H4 (cell line): ENCODE measurements around the gene SYCE3. TPM values are rescaled to one million over a fixed set of nuclear protein-coding genes. Genes with fewer than 3 reads are reported as not detected.
"Not testable (repeated sequence)": the region's sequence is repeated elsewhere in the genome, so short reads cannot be mapped to it uniquely, and the experiment has no call there.

Experiments
- DNase-seq: peaks from one replicate; pipeline ENCODE4 v3.0.0-alpha.2; 2015; ENCODE audit warnings: low spot score
- total RNA-seq: library from RNA; depleted of rRNA; stranded (reverse); fragments of >200 nt; shearing (Covaris generic); gene quantifications from 2 replicates; pipeline ENCODE4 v1.2.3, GENCODE V29; 2014

SYCE3 gene
- total RNA-seq, 1 experiment from 2014 or later, result not detected

DNA sequence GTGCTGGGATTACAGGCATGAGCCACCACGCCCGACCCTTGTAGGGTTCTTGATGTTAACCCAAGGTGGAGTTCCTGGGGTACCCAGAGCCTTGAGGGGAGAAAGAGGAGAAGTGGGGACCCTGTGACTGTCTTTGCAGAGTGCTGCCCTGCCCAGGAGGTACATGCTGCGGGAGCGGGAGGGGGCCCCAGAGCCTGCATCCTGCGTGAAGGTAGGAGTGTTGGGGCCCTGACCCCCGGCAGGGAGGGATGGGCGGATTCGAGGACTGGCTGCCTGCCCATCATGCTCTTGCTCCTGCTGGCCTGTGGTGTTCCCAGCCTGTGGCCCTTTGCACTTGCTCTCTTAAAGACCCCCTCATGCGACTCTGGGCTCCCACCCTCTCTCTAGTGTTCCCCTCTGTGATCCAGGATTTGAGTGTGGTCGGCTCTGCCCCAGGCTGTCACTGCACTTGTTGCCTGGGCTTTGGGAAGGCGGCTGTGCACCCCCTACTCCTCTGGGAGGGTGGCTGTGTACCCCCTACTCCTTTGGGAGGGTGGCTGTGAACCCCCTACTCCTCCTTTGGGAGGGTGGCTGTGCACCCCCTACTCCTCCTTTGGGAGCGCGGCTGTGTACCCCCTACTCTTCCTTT is 41.8 kb downstream of the SYCE3 start:
- DNase-seq, result no peak

DNA sequence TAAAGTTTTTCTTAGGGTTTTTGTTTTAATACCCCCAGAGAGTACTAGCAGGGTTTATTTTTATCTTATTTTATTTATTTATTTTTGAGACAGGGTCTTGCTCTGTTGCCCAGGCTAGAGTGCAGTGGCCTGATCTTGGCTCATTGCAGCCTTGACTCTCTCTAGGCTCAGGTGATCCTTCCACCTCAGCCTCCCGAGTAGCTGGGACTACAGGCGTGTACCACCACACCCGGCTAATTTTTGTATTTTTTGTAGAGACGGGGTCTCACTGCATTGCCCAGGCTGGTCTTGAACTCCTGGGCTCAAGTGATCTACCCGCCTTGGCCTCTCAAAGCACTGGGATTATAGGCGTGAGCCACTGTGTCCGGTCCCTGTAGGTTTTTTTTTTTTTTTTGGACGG is 42.5 kb downstream of the SYCE3 start:
- DNase-seq, result not testable (repeated sequence)

DNA sequence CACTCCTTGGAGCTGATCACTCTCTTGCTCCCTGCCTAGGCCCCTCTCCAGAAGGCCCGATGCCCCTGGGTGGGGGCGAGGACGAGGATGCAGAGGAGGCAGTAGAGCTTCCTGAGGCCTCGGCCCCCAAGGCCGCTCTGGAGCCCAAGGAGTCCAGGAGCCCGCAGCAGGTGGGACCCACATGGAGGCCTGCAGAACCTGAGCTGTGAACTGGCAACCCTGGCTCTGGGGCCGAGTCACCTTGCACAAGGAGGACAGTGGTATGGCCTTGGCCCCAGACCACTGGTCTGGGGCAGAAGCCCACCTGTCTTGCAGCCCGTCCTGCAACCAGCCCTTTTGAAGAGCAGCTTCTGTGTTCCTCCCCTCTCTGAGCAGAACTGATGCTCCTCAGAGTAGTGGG is 43.6 kb downstream of the SYCE3 start:
- no peak for DNase-seq

DNA sequence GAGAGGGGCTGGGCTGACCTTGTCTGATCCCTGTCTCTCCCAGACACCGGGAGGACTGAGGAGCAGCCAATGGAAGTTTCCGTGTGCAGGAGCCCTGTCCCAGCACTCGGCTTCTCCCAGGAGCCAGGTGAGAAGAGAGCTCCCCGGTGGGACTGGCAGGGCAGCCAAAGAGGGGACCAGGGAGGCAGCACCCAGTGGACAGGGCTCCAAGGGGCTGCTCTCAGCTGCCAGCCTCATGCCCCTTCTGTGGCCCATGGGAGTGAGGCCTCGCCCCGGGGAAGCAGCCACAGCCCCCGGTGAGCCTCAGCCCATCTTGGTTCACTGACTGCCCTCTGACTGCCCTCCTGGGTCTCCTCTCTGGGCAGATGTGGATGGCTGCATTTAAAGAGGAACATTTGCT is 44.1 kb downstream of the SYCE3 start:
- DNase-seq, result no peak

DNA sequence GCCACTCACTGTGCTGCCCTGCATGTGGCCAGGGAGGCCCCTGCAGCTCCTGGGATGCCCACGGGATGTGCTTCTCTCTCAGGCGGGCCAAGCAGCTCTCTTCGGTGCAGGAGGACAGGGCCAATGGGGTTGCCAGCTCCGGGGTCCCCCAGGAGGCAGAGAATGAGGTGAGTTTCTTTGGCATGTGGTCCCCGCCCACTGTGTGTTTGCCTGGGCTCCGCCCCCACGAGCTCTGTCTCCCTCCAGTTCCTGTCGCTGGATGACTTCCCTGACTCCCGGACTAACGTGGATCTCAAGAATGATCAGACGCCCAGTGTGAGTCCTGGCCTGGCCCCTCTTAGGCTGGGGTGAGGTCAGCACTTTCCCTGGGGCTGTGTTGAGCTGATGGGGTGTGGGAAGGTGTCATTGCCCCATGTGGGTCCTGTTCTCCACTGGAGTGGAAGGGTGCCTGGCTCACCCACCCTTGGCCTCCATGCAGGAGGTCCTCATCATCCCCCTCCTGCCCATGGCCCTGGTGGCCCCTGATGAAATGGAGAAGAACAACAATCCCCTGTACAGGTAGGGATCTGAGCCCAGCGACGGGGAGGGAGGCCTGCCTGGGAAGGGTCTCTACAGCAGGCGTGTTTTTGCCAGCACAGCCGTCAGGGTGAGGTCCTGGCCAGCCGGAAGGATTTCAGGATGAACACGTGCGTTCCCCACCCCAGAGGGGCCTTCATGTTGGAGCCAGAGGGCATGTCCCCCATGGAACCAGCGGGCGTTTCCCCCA is 45.0 kb downstream of the SYCE3 start:
- no peak for DNase-seq

DNA sequence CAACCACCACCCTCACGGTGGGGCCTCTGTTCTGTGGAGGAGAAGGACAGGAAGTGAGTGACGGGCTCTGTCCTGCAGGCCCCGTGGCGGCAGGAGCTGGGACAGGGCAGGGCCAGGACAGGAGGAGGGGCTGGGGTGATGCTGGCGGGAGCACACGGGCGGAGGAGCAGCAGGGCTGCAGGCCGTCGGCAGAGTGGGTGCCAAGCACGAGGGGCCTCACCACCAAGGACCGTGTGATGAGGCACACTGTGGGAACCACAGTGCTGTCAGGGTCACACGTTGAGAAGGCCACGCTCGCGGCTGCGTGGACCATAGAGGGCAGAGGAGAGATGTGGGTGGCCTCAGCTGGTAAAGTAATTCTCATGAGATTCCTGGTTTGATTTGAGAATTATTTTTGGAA is 45.8 kb downstream of the SYCE3 start:
- no peak for DNase-seq

DNA sequence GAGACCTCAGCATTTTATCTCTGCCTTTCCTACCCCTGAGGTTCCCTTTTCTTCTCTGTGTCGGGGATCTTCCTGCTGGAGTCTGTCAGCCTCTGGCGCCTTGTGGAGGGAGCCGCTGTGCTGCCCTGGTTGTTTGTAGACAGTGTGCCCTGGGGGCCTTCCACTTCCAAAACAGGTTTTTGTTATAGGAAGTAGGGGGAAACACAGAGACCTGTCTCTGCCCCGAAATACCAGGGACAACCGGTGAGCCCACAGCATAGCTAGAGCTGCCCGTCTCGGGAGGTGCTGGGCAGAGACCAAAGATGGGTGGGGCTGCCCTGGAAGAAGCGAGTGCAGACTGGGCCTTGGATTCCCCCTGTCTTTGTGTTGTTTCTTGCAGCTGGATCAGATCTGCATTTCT is 46.7 kb downstream of the SYCE3 start:
- DNase-seq, result no peak

DNA sequence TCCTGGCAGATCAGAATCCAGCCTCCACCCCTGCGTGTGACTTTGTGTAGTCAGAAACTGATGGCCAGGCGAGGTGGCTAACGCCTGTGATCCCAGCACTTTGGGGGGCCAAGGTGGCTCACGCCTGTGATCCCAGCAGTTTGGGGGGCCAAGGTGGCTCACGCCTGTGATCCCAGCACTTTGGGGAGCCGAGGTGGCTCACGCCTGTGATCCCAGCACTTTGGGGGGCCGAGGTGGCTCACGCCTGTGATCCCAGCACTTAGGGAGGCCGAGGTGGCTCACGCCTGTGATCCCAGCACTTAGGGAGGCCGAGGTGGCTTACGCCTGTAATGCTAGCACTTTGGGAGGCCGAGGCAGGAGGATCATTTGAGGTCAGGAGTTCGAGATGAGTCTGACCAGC is 49.5 kb downstream of the SYCE3 start:
- DNase-seq, result no peak

DNA sequence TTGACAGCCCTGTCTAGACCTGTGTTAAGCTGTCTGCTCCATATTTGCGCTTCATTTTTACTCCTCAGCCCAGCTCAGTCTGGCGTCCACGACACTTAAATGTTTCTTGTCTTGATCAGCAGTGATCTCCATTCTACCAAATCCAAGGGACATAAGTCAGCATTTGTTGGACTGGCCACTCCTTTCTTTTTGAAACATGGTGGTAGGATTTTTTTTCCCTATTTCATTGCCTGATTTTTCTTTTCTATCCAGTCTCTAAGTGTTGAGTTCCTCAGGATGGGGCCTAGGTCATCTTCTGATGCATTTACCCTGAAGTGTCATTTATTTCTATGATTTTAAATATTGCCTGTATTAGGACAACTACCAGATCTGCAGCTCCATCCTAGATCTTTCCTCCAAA is 53.8 kb downstream of the SYCE3 start:
- DNase-seq, result no peak

DNA sequence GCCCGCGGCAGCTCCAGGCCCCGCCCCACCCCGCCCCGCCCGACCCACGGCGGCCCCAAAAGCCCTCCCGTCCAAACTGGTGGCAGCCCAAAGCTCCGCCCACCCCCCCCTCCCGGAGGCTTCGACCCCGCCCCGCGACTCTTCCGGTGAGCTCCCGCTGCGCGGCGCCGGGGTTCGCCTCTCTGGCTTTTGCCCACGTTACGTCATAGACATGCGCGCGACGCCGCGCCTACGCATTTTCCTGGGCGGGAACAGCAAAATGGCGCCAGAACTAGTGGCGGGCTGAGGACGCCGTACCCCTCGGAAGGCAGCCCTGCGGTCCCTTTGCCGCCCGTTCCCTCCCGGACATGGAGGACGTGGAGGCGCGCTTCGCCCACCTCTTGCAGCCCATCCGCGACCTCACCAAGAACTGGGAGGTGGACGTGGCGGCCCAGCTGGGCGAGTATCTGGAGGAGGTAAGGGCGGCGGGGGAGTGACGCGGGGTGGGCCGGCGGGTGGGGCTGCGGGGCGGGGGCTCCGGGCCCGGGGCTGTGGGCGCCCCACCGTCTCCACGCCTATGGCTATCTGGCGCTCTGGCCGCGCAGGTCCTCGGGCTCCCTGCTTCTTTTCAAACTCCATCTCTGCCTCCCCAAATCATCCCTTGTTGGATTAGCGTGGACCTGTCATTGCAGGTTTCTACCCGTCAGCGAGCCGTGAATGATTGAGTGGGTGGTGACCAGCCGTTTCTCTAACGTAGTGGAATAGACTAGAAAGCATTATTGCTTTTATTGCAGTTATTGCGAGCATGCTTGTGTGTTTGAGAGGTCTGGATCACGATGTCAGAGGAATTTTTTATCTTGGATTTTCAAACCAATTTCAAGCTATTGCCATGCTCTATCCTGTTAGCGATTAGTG is 54.5 kb downstream of the SYCE3 start, which contains the start of gene NCAPH2:
NCAPH2 (plus strand) TSS at position 234 of the 894 bp plus-strand sequence; CDS start at position 348, 114 bp downstream.
- peak; percentile 90 for DNase-seq

DNA sequence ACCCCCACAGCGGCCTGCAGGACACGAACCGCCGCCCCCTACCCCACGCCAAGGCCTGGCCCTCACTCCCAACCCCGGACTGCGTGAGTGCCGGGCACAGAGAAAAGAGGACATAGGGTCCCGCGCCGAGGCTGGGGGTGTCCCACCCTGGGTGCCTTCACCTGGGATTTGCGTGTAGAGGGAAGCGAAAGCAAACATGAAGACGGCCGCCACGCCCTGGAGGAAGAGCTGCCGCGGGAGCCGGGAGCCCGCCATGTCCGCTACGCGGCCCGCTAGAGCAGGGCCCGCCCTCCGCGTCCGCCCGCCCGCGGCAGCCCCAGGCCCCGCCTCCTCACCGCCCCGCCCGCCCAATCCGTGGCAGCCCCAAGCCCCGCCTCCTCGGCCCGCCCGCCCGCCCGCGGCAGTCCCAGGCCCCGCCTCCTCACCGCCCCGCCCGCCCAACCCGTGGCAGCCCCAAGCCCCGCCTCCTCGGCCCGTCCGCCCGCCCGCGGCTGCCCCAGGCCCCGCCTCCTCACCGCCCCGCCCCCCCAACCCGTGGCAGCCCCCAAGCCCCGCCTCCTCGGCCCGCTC is 55.2 kb downstream of the SYCE3 start, which contains the start of gene LMF2:
LMF2 (minus strand) TSS at position 282 of the 570 bp plus-strand sequence; CDS start at position 255, 27 bp downstream.
- peak; percentile 39 for DNase-seq

DNA sequence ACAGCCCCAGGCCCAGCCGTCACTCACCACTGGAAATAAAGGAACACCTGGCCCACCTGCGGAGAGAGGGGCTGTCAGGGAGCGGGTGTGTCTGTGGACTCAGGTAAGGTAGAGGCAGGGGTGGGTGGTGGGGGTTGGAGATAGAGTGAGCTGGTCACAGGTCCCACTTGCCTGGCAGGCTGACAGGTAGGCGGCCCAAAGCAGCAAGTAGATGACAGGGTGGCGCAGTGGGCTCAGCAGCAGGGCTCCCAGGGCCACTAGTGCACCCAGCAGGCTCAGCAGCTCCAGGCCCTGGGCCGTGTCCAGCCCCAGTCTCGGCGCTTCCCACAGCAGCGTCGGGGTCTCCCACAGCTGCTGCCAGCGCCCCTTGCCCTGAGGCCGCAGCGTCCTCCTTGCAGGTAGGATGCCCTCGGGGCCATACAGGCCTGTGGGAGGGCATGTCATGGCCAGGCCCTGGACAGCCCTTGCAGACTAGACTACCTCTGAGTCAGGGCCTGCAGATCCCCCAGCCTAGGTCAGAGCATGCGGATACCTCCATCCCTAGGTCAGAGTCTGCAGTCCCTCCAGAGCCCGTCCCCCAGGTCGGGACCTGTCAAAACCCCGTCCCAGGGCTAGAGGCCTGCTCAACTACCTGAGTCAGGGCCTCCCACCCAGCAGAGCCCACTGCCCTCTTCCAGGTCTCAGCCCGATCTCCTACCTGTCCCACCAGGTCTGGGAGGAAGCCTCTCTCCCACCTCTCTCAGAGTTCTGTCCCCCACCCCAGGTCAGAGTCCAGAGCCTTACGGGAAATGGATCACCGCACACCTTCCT is 55.9 kb downstream of the SYCE3 start:
- no peak for DNase-seq

DNA sequence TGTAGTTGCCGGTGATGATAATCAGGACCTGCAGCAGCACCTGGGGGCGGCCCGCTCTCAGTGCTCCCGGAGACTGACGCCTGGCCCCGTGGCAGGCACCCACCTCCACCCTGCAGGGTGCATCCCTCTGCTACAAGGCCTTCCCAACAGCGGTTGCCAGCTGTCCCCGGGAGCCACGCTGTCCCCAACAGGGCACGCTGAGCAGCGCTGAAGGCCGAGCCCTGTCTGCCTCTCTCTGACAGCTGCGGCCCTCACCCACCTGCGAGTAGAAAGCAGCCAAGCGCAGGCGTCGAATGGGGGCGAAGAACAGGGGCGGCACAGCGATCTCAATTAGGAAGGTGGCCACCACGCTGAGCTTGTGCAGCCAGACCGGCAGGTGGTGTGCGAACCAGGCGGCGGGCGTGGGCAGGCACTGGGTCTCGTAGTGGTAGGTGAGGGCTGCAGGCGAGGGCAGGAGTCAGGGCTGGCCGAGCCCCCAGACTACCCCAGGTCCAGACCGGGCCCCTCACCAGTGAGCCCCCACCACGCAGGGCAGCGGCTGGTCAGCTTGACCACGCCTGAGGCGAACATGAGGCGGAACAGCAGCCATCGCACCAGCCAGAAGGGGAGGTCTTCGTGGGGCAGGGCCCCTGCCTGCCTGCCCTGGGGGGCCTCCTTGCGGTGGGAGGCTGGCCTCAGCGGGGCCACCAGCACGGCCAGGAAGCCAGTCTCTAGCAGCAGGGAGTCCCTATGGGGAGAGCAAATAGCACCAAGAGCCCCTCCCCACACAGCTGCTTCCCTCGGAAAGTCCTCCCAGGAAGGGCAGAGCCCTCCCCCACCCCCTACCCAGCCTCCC is 56.7 kb downstream of the SYCE3 start:
- DNase-seq, result no peak

DNA sequence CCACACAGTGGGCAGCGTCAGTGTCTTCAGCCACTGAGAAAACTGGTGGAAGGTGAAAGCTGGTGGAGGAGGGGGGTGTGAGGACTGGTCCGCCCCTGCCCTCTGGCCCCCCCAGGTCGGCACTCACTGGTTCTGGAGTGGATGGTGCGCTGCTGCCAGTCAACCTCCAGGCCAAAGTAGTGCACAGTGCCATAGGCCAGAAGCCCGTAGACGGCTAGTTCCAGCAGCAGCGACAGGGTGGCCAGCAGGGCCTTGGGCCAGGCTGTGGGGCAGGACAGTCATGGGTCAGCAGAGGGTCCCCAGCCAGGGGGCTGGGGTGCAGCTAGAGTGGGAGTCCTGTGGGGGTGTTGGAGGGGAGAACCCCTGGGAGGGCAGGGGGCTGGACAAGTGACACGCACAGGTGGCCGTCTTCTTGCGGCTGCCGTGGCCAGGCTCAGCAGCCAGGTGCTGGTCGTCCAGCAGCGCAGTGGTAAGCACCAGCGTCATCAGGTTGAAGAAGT is 57.4 kb downstream of the SYCE3 start:
- no peak for DNase-seq

DNA sequence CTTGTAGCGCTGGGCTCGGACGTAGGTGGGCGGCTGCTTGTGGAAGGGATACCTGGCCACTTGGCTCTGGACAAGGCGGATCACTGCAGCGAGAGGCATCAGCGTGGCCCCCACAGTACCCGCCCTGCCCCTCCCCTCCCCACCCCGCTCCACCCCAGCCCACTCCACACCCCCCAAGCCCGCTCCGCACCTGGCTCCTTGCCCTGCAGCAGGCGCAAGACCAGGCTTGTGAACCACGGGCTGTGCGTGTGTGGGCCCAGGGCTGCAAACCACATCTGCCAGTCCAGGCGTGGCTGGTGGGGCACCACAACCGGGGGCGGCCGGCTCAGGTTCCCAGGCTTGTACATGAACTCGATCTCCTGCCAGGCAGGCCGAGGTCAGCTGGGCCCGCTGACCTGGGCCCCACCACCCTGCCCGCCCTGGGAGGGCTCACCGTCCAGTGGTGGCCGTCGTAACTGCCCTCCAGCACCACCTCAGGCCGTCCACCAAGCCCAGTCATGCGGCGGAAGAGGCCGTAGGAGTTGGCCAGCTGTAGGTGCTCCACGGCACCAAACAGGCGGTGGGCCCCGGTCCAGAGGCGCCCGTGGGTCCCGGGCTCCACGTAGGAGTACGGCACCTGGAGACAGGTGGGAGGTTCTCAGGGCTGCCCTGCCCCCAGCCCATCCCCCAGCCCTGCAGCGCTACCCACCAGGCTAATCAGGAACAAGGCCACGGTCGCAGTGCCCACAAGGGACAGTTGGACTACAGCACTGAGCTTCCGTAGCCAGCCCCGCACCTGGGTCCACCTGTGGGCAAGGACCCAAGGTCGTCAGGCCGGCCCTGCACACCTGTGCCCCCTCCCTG is 58.1 kb downstream of the SYCE3 start:
- no peak for DNase-seq

DNA sequence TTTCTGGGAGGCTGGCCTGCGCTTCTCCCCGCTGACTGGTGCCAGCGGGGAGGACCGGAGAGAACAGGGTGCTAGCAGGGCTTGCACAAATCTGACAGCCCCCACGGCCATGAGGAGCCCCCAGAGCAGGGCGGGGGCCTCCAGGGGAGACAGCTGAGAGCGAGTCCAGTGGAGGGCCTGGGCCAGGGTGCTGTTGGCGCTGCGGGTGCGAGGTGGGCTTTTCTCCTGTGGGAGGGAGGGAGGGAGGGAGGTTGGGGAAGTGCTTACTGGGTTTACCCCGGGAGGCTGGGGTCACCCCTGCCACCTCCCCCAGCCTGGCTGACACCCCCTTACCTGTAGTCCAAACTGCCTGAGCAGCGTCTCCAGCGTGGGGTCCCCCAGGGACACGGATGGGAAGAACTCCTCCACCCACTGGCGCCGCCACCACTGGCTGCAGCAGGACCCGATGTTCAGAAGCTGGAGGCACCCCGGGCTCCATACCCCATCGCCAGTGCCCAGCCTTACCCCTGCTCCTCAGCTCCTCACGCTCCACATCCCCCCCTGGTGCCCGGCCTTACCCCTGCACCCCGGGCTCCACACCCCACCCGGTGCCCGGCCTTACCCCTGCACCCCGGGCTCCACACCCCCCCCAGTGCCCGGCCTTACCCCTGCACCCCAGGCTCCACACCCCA is 59.1 kb downstream of the SYCE3 start:
- no peak for DNase-seq

DNA sequence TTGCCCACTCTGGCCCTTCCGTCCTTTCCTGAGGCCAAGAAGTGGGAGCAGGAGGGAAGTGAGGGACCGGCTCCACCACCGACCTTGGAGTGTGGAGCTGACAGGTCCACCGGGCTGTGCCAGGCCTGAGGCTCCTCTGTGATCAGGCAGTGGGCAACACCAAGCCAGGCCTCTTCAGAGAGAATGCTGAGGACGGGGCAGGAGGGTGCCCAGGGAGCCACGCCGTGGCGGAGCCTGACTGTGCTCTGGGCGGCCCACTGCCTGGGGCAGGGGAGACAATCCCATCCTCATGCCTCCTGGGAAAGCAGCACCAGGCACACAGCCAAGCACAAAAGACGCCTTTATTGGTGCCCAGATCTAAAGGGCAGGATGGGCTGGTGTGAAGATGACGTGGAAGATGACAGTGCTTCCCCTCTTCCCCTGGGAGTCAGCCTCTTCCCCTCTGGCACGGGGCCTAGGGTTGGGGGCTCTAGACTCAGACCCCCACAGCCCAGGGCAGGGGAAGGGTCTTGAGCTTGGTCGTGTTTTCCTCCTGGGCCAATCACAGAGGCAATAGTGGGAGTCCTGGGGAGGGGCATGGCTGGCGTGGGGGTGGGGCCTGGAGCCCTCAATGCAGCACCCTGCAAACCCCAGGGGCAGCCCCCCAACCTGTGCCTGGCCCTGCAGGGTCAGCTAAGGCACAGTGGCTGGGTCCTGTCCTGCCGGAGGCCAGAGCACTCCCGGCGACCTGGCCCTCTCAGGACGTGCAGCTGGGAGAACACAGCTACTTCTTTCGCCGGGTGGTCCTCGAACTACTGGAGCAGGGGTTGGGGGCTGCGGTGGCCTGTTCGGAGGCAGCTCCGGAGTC is 59.9 kb downstream of the SYCE3 start:
- no peak for DNase-seq
